Activated CD4-positive, alpha-beta T cell treated with anti-CD3 and anti-CD28 coated beads for 36 hours (primary cell): ENCODE results near the gene DRG2. TPM values are rescaled to one million over a fixed set of nuclear protein-coding genes. Genes with fewer than 3 reads are reported as not detected.

Experiments used
- ATAC-seq: fragments of 200-7000 bp; cut with Tn5 transposase; one replicate; pipeline ENCODE4 v1.10.0; 2021; ENCODE audit warnings: mild to moderate bottlenecking, moderate library complexity
- CTCF ChIA-PET: fragments of 350-600 bp; sonication (Branson Sonifier 250); formaldehyde crosslinking; loops from one replicate; lab custom pipeline; 2021; ENCODE audit warnings: antibody characterized with exemption; lab: Charles Lee
- POLR2A ChIA-PET: fragments of 350-600 bp; sonication (Branson Sonifier 250); formaldehyde crosslinking; loops from one replicate; lab custom pipeline; 2021; ENCODE audit warnings: antibody characterized with exemption, inconsistent platforms; lab: Charles Lee
- DNase-seq: peaks from one replicate; pipeline ENCODE4 v3.0.0-alpha.2; 2020
- H3K27ac Mint-ChIP-seq: one replicate; pipeline ENCODE4 v1.8.0; 2021; ENCODE audit warnings: mixed read lengths
- H3K27me3 Mint-ChIP-seq: one replicate; pipeline ENCODE4 v1.8.0; 2021; ENCODE audit warnings: mixed read lengths
- H3K36me3 Mint-ChIP-seq: one replicate; pipeline ENCODE4 v1.8.0; 2021; ENCODE audit warnings: low read depth, mixed read lengths
- H3K4me1 Mint-ChIP-seq: one replicate; pipeline ENCODE4 v1.8.0; 2021; ENCODE audit warnings: mixed read lengths
- H3K4me3 Mint-ChIP-seq: one replicate; pipeline ENCODE4 v1.8.0; 2021; ENCODE audit warnings: mild to moderate bottlenecking, moderate library complexity, mixed read lengths
- H3K9me3 Mint-ChIP-seq: one replicate; pipeline ENCODE4 v1.8.0; 2021; ENCODE audit warnings: low read depth, mixed read lengths
- intact Hi-C, 2 experiments: fragments of 100-400 bp; cut with DNase I in 1 of 2; cut with micrococcal nuclease in 1 of 2; formaldehyde crosslinking; loops; one replicate each; pipeline versions ENCODE4 v1.14.2 to v1.15.1; 2022 to 2024; cut with DNase I, micrococcal nuclease
- total RNA-seq, 2 experiments: library from RNA; stranded (reverse); gene quantifications; one replicate each; pipeline ENCODE4 v1.2.3, GENCODE V29; 2021

Gene DRG2
- total RNA-seq, 2 experiments from 2014 or later = 42.5 to 45.6 TPM

- Mint-ChIP-seq H3K36me3 (peaks cover 7% of the 10 kb centered on the region), H3K9me3 (no peaks in the 10 kb centered on the region), H3K27me3 (no peaks in the 10 kb centered on the region), H3K27ac (no peak overlapping the region), H3K4me3 (no peak overlapping the region), H3K4me1 (peaks cover 20% of the 10 kb centered on the region)
- ATAC-seq (no peak), DNase-seq (no peak)
- CTCF ChIA-PET = interaction anchor here (0.6 kb wide), 1 partner anchor 362 kb away, joined by 3 read pairs; no protein-coding TSS in a partner anchor
- intact Hi-C loops = no loop called here
- POLR2A ChIA-PET = no interaction called here
Observed at GRCh38 chr17:18045691-18046350, 41.9 kb upstream of the DRG2 start.

- peaks cover 16% of the 10 kb centered on the region for H3K36me3 Mint-ChIP-seq
- no peaks in the 10 kb centered on the region for H3K4me1 Mint-ChIP-seq
- H3K9me3 Mint-ChIP-seq = no peaks in the 10 kb centered on the region
- ChIA-PET POLR2A (no interaction called here), CTCF (interaction anchor here (0.6 to 0.7 kb wide), 2 partner anchors 41 to 322 kb away, joined by 3 read pairs; no protein-coding TSS in a partner anchor)
- no peaks in the 10 kb centered on the region for H3K27me3 Mint-ChIP-seq
- DNase-seq (no peak), ATAC-seq (no peak)
- H3K4me3 Mint-ChIP-seq = no peak overlapping the region
- intact Hi-C loops = no loop called here
- no peak overlapping the region for H3K27ac Mint-ChIP-seq
Observed at GRCh38 chr17:18055597-18055996, 32.2 kb upstream of the DRG2 start.

- Mint-ChIP-seq H3K4me1 (no peaks in the 10 kb centered on the region), H3K27me3 (no peaks in the 10 kb centered on the region), H3K4me3 (no peak overlapping the region), H3K27ac (no peak overlapping the region), H3K9me3 (no peaks in the 10 kb centered on the region), H3K36me3 (peaks cover 16% of the 10 kb centered on the region)
- ChIA-PET POLR2A (no interaction called here), CTCF (interaction anchor here (0.6 to 0.7 kb wide), 2 partner anchors 41 to 323 kb away, joined by 3 read pairs; no protein-coding TSS in a partner anchor)
- intact Hi-C loops = no loop called here
- DNase-seq (no peak), ATAC-seq (no peak)
Observed at GRCh38 chr17:18056214-18056613, 31.5 kb upstream of the DRG2 start.

- POLR2A ChIA-PET = no interaction called here
- Mint-ChIP-seq H3K27me3 (no peaks in the 10 kb centered on the region), H3K36me3 (peaks cover 16% of the 10 kb centered on the region), H3K27ac (no peak overlapping the region), H3K4me3 (no peak overlapping the region), H3K9me3 (no peaks in the 10 kb centered on the region), H3K4me1 (no peaks in the 10 kb centered on the region)
- no peak for DNase-seq
- ATAC-seq = no peak
- intact Hi-C loops = no loop called here
- CTCF ChIA-PET = no interaction called here
Observed at GRCh38 chr17:18059283-18059682, 28.5 kb upstream of the DRG2 start.

- peaks cover 8% of the 10 kb centered on the region for H3K36me3 Mint-ChIP-seq
- ChIA-PET POLR2A (no interaction called here), CTCF (interaction anchor here (0.6 kb wide), 1 partner anchor 480 kb away, joined by 4 read pairs; no protein-coding TSS in a partner anchor)
- no peaks in the 10 kb centered on the region for H3K4me1 Mint-ChIP-seq
- DNase-seq (no peak), ATAC-seq (no peak)
- no peaks in the 10 kb centered on the region for H3K27me3 Mint-ChIP-seq
- no peaks in the 10 kb centered on the region for H3K9me3 Mint-ChIP-seq
- no peak overlapping the region for H3K27ac Mint-ChIP-seq
- H3K4me3 Mint-ChIP-seq = no peak overlapping the region
- intact Hi-C loops = no loop called here
Observed at GRCh38 chr17:18064053-18064452, 23.7 kb upstream of the DRG2 start.

- no peaks in the 10 kb centered on the region for H3K9me3 Mint-ChIP-seq
- no peaks in the 10 kb centered on the region for H3K27me3 Mint-ChIP-seq
- H3K36me3 Mint-ChIP-seq = peaks cover 5% of the 10 kb centered on the region
- DNase-seq (no peak), ATAC-seq (no peak)
- intact Hi-C loops = no loop called here
- no peak overlapping the region for H3K4me3 Mint-ChIP-seq
- POLR2A ChIA-PET = no interaction called here
- CTCF ChIA-PET = interaction anchor here (0.6 to 0.7 kb wide), 2 partner anchors 183 to 1476 kb away, joined by 3 to 4 read pairs; no protein-coding TSS in a partner anchor
- no peak overlapping the region for H3K27ac Mint-ChIP-seq
- H3K4me1 Mint-ChIP-seq = no peaks in the 10 kb centered on the region
Observed at GRCh38 chr17:18065546-18065945, 22.2 kb upstream of the DRG2 start.

GRCh38 chr17:18066866-18067265 lies 20.9 kb upstream of the DRG2 start:
- intact Hi-C loops = no loop called here
- DNase-seq (no peak), ATAC-seq (no peak)
- Mint-ChIP-seq H3K4me3 (no peak overlapping the region), H3K27ac (no peak overlapping the region), H3K36me3 (peaks cover 5% of the 10 kb centered on the region), H3K4me1 (peaks cover 7% of the 10 kb centered on the region), H3K9me3 (no peaks in the 10 kb centered on the region), H3K27me3 (no peaks in the 10 kb centered on the region)
- POLR2A ChIA-PET = no interaction called here
- CTCF ChIA-PET = interaction anchor here (0.7 kb wide), 1 partner anchor 27 kb away, joined by 3 read pairs; no protein-coding TSS in a partner anchor

- ChIA-PET CTCF (interaction anchor here (1.0 kb wide), 1 partner anchor 150 kb away, joined by 3 read pairs; no protein-coding TSS in a partner anchor), POLR2A (no interaction called here)
Observed at GRCh38 chr17:18069101-18069500, 18.6 kb upstream of the DRG2 start.

GRCh38 chr17:18070861-18071340 lies 16.8 kb upstream of the DRG2 start:
- H3K4me3 Mint-ChIP-seq = no peak overlapping the region
- ChIA-PET POLR2A (no interaction called here), CTCF (interaction anchor here (0.6 to 0.9 kb wide), 3 partner anchors 13 to 47 kb away, joined by 3 read pairs; partner anchors contain the start of gene DRG2)
- ATAC-seq = no peak
- H3K36me3 Mint-ChIP-seq = no peaks in the 10 kb centered on the region
- H3K27ac Mint-ChIP-seq = no peak overlapping the region
- no peaks in the 10 kb centered on the region for H3K9me3 Mint-ChIP-seq
- intact Hi-C loops = no loop called here
- H3K27me3 Mint-ChIP-seq = peaks cover 5% of the 10 kb centered on the region
- peaks cover 7% of the 10 kb centered on the region for H3K4me1 Mint-ChIP-seq
- peak; percentile 16 for DNase-seq

More at GRCh38 chr17:18069101-18069500, 18.6 kb upstream of the DRG2 start:
- Mint-ChIP-seq H3K9me3 (no peaks in the 10 kb centered on the region), H3K27ac (no peak overlapping the region), H3K4me1 (peaks cover 7% of the 10 kb centered on the region), H3K27me3 (no peaks in the 10 kb centered on the region), H3K4me3 (no peak overlapping the region), H3K36me3 (peaks cover 5% of the 10 kb centered on the region)
- ATAC-seq (no peak), DNase-seq (no peak)
- intact Hi-C loops = no loop called here

- ChIA-PET CTCF (interaction anchor here (0.8 to 0.9 kb wide), 2 partner anchors 16 to 392 kb away, joined by 3 read pairs; partner anchors contain the start of gene DRG2), POLR2A (no interaction called here)
- H3K9me3 Mint-ChIP-seq = no peaks in the 10 kb centered on the region
- H3K27ac Mint-ChIP-seq = no peak overlapping the region
- H3K27me3 Mint-ChIP-seq = peaks cover 5% of the 10 kb centered on the region
- H3K4me3 Mint-ChIP-seq = no peak overlapping the region
- peaks cover 7% of the 10 kb centered on the region for H3K4me1 Mint-ChIP-seq
- no peaks in the 10 kb centered on the region for H3K36me3 Mint-ChIP-seq
- no peak for DNase-seq
- peak; percentile 51 for ATAC-seq
- intact Hi-C loops = no loop called here
Observed at GRCh38 chr17:18071751-18072150, 16.0 kb upstream of the DRG2 start.

- ATAC-seq = no peak
Observed at GRCh38 chr17:18074566-18075272, 13.0 kb upstream of the DRG2 start.

More at GRCh38 chr17:18074566-18075272, 13.0 kb upstream of the DRG2 start:
- no peaks in the 10 kb centered on the region for H3K36me3 Mint-ChIP-seq
- no peaks in the 10 kb centered on the region for H3K9me3 Mint-ChIP-seq
- H3K27ac Mint-ChIP-seq = no peak overlapping the region
- peaks cover 7% of the 10 kb centered on the region for H3K4me1 Mint-ChIP-seq
- POLR2A ChIA-PET = no interaction called here
- no peak overlapping the region for H3K4me3 Mint-ChIP-seq
- CTCF ChIA-PET = no interaction called here
- H3K27me3 Mint-ChIP-seq = peaks cover 5% of the 10 kb centered on the region
- intact Hi-C loops = no loop called here
- DNase-seq = no peak
